Transverse colon (tissue), 3 donors: ENCODE data around the gene TARDBP.

Experiments
- CTCF ChIP-seq, 5 experiments: fragments of 200-600 bp in 3 of 5; fragments of 450-650 bp in 2 of 5; sonication (generic) in 3 of 5; IDR thresholded peaks; 1 replicate in 2 of 5; 2 replicates in 3 of 5; pipeline ENCODE4 v1.5.1; 2016 to 2017; ENCODE audit warnings: antibody characterized with exemption in 5 of 5, inconsistent platforms in 3 of 5, mild to moderate bottlenecking in 2 of 5, moderate library complexity in 1 of 5
- EP300 ChIP-seq: sonication (generic); formaldehyde crosslinking; IDR thresholded peaks from one replicate; pipeline ENCODE4 v1.6.1; 2017; ENCODE audit warnings: antibody characterized with exemption, low read depth

GRCh38 chr1:11024154-11024873 lies 11.9 kb downstream of the TARDBP start:
- no peak for TF ChIP-seq CTCF (IDR thresholded peaks at IDR 0.05)
- TF ChIP-seq EP300: no peak
